GM18505 (cell line): ENCODE data around the gene PIK3CG.

ENCODE experiments used
- ATAC-seq: cut with Tn5 transposase; IDR thresholded peaks from one replicate; pipeline ENCODE4 v1.9.1; 2021; ENCODE audit not compliant: unreplicated experiment
- POLR2A ChIP-seq: IDR thresholded peaks from 4 replicates; pipeline ENCODE4 v1.6.1; 2011; ENCODE audit warnings: borderline replicate concordance; ENCODE audit not compliant: insufficient read depth, insufficient read length; ENCODE audit errors: extremely low read depth

PIK3CG gene

GRCh38 chr7:106867641-106868351 lies 2.7 kb downstream of the PIK3CG start:
- no peak for ATAC-seq
- no peak for TF ChIP-seq POLR2A

GRCh38 chr7:106868364-106868763 lies 3.3 kb downstream of the PIK3CG start:
- TF ChIP-seq POLR2A, result no peak
- no peak for ATAC-seq

- ATAC-seq, result no peak
- TF ChIP-seq POLR2A, result no peak
Observed at GRCh38 chr7:106869954-106870353, 4.9 kb downstream of the PIK3CG start.

GRCh38 chr7:106870528-106870927 lies 5.4 kb downstream of the PIK3CG start:
- no peak for ATAC-seq

GRCh38 chr7:106870983-106871410 lies 5.9 kb downstream of the PIK3CG start:
- TF ChIP-seq POLR2A, result no peak
- ATAC-seq, result peak; percentile 88

More at GRCh38 chr7:106870528-106870927, 5.4 kb downstream of the PIK3CG start:
- TF ChIP-seq POLR2A, result no peak

GRCh38 chr7:106871793-106872571 lies 6.9 kb downstream of the PIK3CG start:
- no peak for TF ChIP-seq POLR2A
- no peak for ATAC-seq

- ATAC-seq, result no peak
Observed at GRCh38 chr7:106872763-106873162, 7.7 kb downstream of the PIK3CG start.

GRCh38 chr7:106874076-106874475 lies 9.0 kb downstream of the PIK3CG start:
- ATAC-seq, result no peak
- TF ChIP-seq POLR2A, result no peak

More at GRCh38 chr7:106872763-106873162, 7.7 kb downstream of the PIK3CG start:
- TF ChIP-seq POLR2A, result no peak

- ATAC-seq, result no peak
- no peak for TF ChIP-seq POLR2A
Observed at GRCh38 chr7:106875508-106875907, 10.4 kb downstream of the PIK3CG start.

GRCh38 chr7:106878748-106879439 lies 13.8 kb downstream of the PIK3CG start:
- no peak for TF ChIP-seq POLR2A
- ATAC-seq, result no peak

- ATAC-seq, result no peak
- no peak for TF ChIP-seq POLR2A
Observed at GRCh38 chr7:106881984-106882383, 16.9 kb downstream of the PIK3CG start.

- TF ChIP-seq POLR2A, result no peak
- ATAC-seq, result no peak
Observed at GRCh38 chr7:106883456-106884026, 18.5 kb downstream of the PIK3CG start.

- ATAC-seq, result no peak
Observed at GRCh38 chr7:106885652-106886051, 20.6 kb downstream of the PIK3CG start.

More at GRCh38 chr7:106885652-106886051, 20.6 kb downstream of the PIK3CG start:
- TF ChIP-seq POLR2A, result no peak
